Measurements from ENCODE around the gene WWC1.
"Not testable (repeated sequence)": the region's sequence is repeated elsewhere in the genome, so short reads cannot be mapped to it uniquely, and the experiment has no call there.

The WWC1 gene

GRCh38 chr5:168327994-168328393 is 36.5 kb downstream of the WWC1 start:
- no peaks in the 10 kb centered on the region for H3K4me1 Mint-ChIP-seq (ENCODE audit: low read depth)
- no peak overlapping the region for H3K27ac Mint-ChIP-seq
- H3K9me3 Mint-ChIP-seq = no peaks in the 10 kb centered on the region
- H3K36me3 Mint-ChIP-seq (ENCODE audit: low read depth) = no peaks in the 10 kb centered on the region
- H3K27me3 Mint-ChIP-seq = peaks cover 15% of the 10 kb centered on the region
- no peak overlapping the region for H3K4me3 Mint-ChIP-seq

- no peak overlapping the region for H3K4me3 Mint-ChIP-seq
- no peaks in the 10 kb centered on the region for H3K9me3 Mint-ChIP-seq
- peaks cover 15% of the 10 kb centered on the region for H3K27me3 Mint-ChIP-seq
- no peak overlapping the region for H3K27ac Mint-ChIP-seq
- no peaks in the 10 kb centered on the region for H3K4me1 Mint-ChIP-seq (ENCODE audit: low read depth)
- no peaks in the 10 kb centered on the region for H3K36me3 Mint-ChIP-seq (ENCODE audit: low read depth)
Measured at GRCh38 chr5:168328814-168329213, 37.4 kb downstream of the WWC1 start.

GRCh38 chr5:168329302-168329701 is 37.9 kb downstream of the WWC1 start:
- Mint-ChIP-seq H3K27me3 (peaks cover 15% of the 10 kb centered on the region), H3K27ac (no peak overlapping the region), H3K4me1 (ENCODE audit: low read depth) (no peaks in the 10 kb centered on the region), H3K36me3 (ENCODE audit: low read depth) (no peaks in the 10 kb centered on the region), H3K9me3 (no peaks in the 10 kb centered on the region), H3K4me3 (no peak overlapping the region)

GRCh38 chr5:168332042-168332441 is 40.6 kb downstream of the WWC1 start:
- no peak overlapping the region for H3K27ac Mint-ChIP-seq
- H3K4me3 Mint-ChIP-seq = no peak overlapping the region
- H3K9me3 Mint-ChIP-seq = no peaks in the 10 kb centered on the region
- no peaks in the 10 kb centered on the region for H3K4me1 Mint-ChIP-seq (ENCODE audit: low read depth)
- H3K27me3 Mint-ChIP-seq = peaks cover 14% of the 10 kb centered on the region
- H3K36me3 Mint-ChIP-seq (ENCODE audit: low read depth) = no peaks in the 10 kb centered on the region

- no peaks in the 10 kb centered on the region for H3K4me1 Mint-ChIP-seq (ENCODE audit: low read depth)
- H3K27ac Mint-ChIP-seq = no peak overlapping the region
- H3K4me3 Mint-ChIP-seq = no peak overlapping the region
- H3K9me3 Mint-ChIP-seq = no peaks in the 10 kb centered on the region
- no peaks in the 10 kb centered on the region for H3K36me3 Mint-ChIP-seq (ENCODE audit: low read depth)
- peaks cover 8% of the 10 kb centered on the region for H3K27me3 Mint-ChIP-seq
Measured at GRCh38 chr5:168334280-168334679, 42.8 kb downstream of the WWC1 start.

- Mint-ChIP-seq H3K27ac (no peak overlapping the region), H3K36me3 (ENCODE audit: low read depth) (no peaks in the 10 kb centered on the region), H3K27me3 (peaks cover 5% of the 10 kb centered on the region), H3K4me1 (ENCODE audit: low read depth) (no peaks in the 10 kb centered on the region), H3K4me3 (no peak overlapping the region), H3K9me3 (no peaks in the 10 kb centered on the region)
Measured at GRCh38 chr5:168334695-168335094, 43.2 kb downstream of the WWC1 start.

- Mint-ChIP-seq H3K27me3 (peaks cover 8% of the 10 kb centered on the region), H3K36me3 (ENCODE audit: low read depth) (no peaks in the 10 kb centered on the region), H3K27ac (no peak overlapping the region), H3K4me1 (ENCODE audit: low read depth) (no peaks in the 10 kb centered on the region), H3K9me3 (no peaks in the 10 kb centered on the region), H3K4me3 (no peak overlapping the region)
Measured at GRCh38 chr5:168337361-168337760, 45.9 kb downstream of the WWC1 start.

- Mint-ChIP-seq H3K4me1 (ENCODE audit: low read depth) (no peaks in the 10 kb centered on the region), H3K27me3 (peaks cover 11% of the 10 kb centered on the region), H3K9me3 (no peaks in the 10 kb centered on the region), H3K4me3 (no peak overlapping the region), H3K36me3 (ENCODE audit: low read depth) (no peaks in the 10 kb centered on the region), H3K27ac (no peak overlapping the region)
Measured at GRCh38 chr5:168339109-168339771, 47.8 kb downstream of the WWC1 start.

- H3K36me3 Mint-ChIP-seq (ENCODE audit: low read depth); H3K9me3 Mint-ChIP-seq; H3K27ac Mint-ChIP-seq; H3K4me1 Mint-ChIP-seq (ENCODE audit: low read depth); H3K4me3 Mint-ChIP-seq: not testable (repeated sequence)
- peaks cover 11% of the 10 kb centered on the region for H3K27me3 Mint-ChIP-seq
Measured at GRCh38 chr5:168339772-168340140, 48.3 kb downstream of the WWC1 start.

GRCh38 chr5:168340487-168340886 is 49.0 kb downstream of the WWC1 start:
- Mint-ChIP-seq H3K4me1 (ENCODE audit: low read depth) (no peaks in the 10 kb centered on the region), H3K4me3 (no peak overlapping the region), H3K36me3 (ENCODE audit: low read depth) (no peaks in the 10 kb centered on the region), H3K27me3 (peaks cover 11% of the 10 kb centered on the region), H3K9me3 (no peaks in the 10 kb centered on the region), H3K27ac (no peak overlapping the region)

GRCh38 chr5:168341178-168341577 is 49.7 kb downstream of the WWC1 start:
- Mint-ChIP-seq H3K27ac (no peak overlapping the region), H3K9me3 (no peaks in the 10 kb centered on the region), H3K36me3 (ENCODE audit: low read depth) (no peaks in the 10 kb centered on the region), H3K4me3 (no peak overlapping the region), H3K4me1 (ENCODE audit: low read depth) (no peaks in the 10 kb centered on the region), H3K27me3 (peaks cover 11% of the 10 kb centered on the region)

GRCh38 chr5:168342151-168342825 is 50.8 kb downstream of the WWC1 start:
- Mint-ChIP-seq H3K4me1 (ENCODE audit: low read depth) (no peaks in the 10 kb centered on the region), H3K36me3 (ENCODE audit: low read depth) (no peaks in the 10 kb centered on the region), H3K4me3 (no peak overlapping the region), H3K9me3 (no peaks in the 10 kb centered on the region), H3K27me3 (peaks cover 11% of the 10 kb centered on the region), H3K27ac (no peak overlapping the region)

GRCh38 chr5:168342985-168343384 is 51.5 kb downstream of the WWC1 start:
- no peak overlapping the region for H3K27ac Mint-ChIP-seq
- no peaks in the 10 kb centered on the region for H3K4me1 Mint-ChIP-seq (ENCODE audit: low read depth)
- H3K4me3 Mint-ChIP-seq = no peak overlapping the region
- peaks cover 7% of the 10 kb centered on the region for H3K27me3 Mint-ChIP-seq
- no peaks in the 10 kb centered on the region for H3K9me3 Mint-ChIP-seq
- no peaks in the 10 kb centered on the region for H3K36me3 Mint-ChIP-seq (ENCODE audit: low read depth)

GRCh38 chr5:168346417-168346816 is 55.0 kb downstream of the WWC1 start:
- H3K4me1 Mint-ChIP-seq (ENCODE audit: low read depth) = no peaks in the 10 kb centered on the region
- H3K9me3 Mint-ChIP-seq = no peaks in the 10 kb centered on the region
- peaks cover 3% of the 10 kb centered on the region for H3K27me3 Mint-ChIP-seq
- no peak overlapping the region for H3K4me3 Mint-ChIP-seq
- H3K36me3 Mint-ChIP-seq (ENCODE audit: low read depth) = no peaks in the 10 kb centered on the region
- no peak overlapping the region for H3K27ac Mint-ChIP-seq

- Mint-ChIP-seq H3K4me3 (no peak overlapping the region), H3K4me1 (ENCODE audit: low read depth) (no peaks in the 10 kb centered on the region), H3K27ac (no peak overlapping the region), H3K27me3 (peaks cover 3% of the 10 kb centered on the region), H3K9me3 (no peaks in the 10 kb centered on the region), H3K36me3 (ENCODE audit: low read depth) (no peaks in the 10 kb centered on the region)
Measured at GRCh38 chr5:168347368-168348083, 56.1 kb downstream of the WWC1 start.

All from stimulated activated naive CD8-positive, alpha-beta T cell treated with anti-CD3 and anti-CD28 coated beads, Interleukin-15, Interleukin-2, amounts not matched to agents 100 ng/mL and 50 ng/mL, for 24 hours (primary cell).